D341Med (cell line): ENCODE results near the gene C17orf107.
A peak's percentile ranks its signal among the peaks of the same experiment; 100 is the strongest.

Source experiments
- DNase-seq: peaks from one replicate; pipeline ENCODE4 v3.0.0; 2012; ENCODE audit warnings: low spot score

Gene C17orf107

DNA sequence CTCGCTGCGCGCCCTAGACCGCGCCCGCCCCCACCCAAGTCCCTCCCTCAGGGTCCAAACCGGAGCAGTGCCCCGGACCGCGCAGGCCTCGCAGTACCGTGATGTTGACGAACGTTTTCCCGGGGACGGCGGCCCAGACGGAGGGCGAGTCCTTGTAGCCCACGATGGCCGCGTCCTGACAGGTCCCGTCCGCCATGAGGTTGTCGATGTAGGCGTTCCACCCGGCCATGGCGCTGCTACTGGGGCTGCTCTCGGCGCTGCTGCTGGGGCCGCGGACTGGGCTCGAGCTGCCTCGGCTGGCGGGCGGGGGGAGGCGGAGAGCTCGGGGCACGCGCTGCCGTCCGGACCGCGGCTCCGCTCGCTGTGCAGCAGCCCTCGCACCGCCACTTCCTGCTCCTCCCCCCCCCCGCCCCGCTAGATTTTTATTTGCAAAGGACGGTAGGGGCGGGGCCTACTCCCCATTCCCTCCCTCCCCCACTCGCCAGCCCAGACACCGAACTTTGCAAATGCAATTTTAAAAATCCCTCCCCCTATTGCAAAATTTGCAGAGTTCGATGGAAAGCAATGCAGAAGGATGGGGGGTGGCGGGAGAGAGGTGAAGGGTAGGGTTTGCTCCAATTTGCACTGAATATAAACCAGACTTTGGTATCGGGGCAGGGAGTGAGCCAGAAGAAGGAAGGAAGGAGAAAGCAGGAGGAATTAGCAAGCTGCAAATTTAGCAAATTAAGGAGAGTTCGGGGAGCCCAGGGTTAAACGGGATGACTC lies 49.0 kb downstream of the C17orf107 start, which contains the start of gene PFN1:
PFN1 (minus strand) TSS at position 365 of the 765 bp plus-strand sequence; CDS start at position 229, 136 bp downstream.
- peak; percentile 77 for DNase-seq

DNA sequence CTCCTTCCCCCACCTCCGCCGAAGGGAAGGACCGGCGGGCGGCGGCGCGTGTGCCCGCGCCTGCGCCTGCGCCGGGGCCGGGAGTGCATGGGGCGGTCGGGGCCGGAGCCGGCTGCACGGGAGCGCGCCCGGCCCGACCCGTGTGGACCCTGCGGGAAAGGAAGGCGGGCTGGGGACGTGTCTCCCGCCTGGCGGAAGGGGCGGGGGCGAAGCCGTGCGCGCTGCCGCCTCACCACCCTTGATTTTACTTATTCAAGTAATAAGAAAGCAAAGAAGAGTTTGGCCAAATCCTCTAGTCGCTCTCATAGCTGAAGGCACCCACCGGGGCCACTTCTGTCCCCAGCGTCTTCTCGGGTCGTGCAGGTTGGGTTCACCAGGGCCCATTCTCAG lies 49.6 kb downstream of the C17orf107 start:
- DNase-seq: peak; percentile 88

DNA sequence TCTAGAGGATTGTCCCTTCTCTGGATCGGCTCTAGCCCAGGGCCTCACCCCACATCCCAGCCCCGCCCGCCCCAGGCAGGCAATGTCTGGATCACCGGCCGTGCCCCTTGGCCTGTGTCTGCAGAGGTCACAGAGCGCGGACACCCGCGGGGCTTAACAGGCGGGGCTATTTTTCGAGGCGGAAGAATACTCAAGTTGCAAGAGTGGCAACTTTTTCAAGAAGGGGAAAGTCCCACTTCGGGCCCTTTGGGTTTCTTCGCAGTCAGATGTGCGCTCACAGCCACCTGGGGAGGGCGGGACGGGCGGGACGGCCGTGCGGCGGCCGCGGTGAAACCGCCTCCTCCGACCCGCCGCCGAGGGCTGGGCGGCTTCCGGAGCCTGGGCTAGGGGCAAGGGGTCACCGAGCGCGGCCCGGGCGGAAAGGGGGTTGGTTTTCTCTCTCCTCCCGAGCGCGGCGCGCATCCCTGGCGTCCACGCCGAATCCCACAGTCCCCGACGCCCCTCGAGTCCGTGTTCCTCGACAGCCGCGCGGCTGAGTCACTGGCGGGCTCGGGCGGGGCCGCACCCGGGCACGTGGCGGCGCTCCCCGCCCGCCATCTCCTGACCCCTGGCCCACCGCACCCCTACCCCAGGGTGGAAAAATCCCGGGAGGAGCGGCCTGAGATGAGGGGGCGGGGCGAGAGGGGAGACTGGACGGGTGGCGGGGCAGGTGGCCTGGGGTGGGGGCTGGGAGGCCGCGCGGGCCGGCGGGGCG lies 50.2 kb downstream of the C17orf107 start:
- peak; percentile 72 for DNase-seq

DNA sequence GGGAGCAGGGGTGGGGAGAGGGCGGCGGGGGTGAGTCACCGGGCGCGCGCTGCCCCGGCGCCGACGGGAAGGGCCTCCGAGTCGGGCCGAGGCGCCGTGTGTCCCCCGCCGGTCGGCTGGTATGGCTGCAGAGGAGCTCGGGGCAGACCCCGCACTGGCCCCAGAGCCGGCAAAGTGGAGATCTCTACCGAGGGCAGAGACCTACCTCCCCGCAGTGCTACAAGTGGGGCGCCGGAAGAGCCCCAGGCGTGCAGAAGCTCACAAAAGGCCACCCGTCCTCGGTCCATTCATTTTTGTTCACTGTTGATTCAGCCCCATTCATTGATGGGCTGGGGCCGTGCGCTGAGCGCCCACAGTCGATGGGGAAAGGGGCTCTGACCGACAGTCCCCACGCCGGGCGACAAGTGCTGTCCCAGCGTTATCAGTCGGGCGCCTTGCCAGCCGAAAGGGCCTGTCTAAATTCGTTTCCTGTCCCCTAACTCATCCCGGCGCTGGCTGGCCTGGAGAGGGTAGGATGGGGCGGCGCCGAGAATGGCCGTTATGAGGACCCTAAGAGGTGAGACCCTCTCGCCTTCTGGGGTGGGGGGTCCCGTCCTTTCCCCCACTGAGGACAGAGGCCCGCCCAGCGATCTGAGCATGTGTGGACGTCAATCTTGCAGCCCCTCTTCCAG lies 50.9 kb downstream of the C17orf107 start:
- no peak for DNase-seq

DNA sequence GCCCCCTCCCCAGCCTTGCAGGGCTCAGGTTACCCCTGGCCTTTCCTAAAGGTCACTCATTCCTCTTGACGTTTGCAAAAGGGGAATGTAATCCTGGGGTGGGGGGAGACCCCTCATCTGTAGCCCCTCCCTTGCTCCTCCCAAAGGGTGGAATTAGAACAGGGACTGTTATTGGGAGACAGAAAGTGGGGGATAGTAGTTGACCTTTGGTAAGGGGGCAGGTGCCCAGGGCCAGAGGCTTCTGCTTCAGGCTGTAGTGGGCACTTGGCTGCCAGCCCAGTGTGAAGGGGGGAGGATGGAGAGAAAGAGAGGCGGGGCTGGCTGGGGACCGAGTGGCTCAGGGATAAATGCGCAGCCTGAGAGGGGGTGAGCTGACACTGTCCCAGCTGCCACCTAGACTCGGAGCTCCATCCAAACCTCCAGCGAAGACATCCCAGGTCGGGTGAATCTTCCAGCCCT lies 51.4 kb downstream of the C17orf107 start, which contains the start of gene ENO3:
ENO3 (plus strand) TSS at position 374 of the 459 bp plus-strand sequence. CDS start 711 bp downstream, outside the sequence.
- DNase-seq: peak; percentile 48

DNA sequence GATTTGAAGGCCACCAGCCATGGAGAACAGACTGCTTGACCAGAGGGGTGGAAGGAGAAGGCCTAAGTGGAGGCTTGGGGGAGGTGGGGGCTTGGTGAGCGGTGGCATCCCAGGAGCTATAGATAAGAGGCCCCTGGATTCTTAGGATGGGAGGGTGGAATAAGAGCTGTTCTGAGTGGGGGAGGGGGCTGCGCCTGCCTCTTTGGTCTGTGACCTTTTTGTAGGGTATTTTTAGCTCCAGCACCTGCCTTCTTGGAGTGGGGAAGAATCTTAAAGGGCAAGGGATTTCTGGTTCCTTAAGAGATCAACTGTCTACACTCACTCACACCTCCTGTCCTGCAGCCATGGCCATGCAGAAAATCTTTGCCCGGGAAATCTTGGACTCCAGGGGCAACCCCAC lies 52.1 kb downstream of the C17orf107 start:
- no peak for DNase-seq
